Caco-2 (cell line): Measurements from ENCODE around the gene SDK2. TPM values are rescaled to one million over a fixed set of nuclear protein-coding genes. Genes with fewer than 3 reads are reported as not detected.

Experiments
- BruUV-seq: library from RNA; stranded (reverse); fragments of 400-500 nt; replicated peaks from 2 replicates; lab custom pipeline; 2021; lab: Mats Ljungman, UMichigan
- CTCF ChIA-PET: fragments of 300-600 bp; sonication (Branson Sonifier 250); formaldehyde crosslinking; loops from one replicate; lab custom pipeline; 2022; ENCODE audit warnings: antibody characterized with exemption; lab: Charles Lee
- POLR2A ChIA-PET: fragments of 300-600 bp; sonication (Branson Sonifier 250); formaldehyde crosslinking; loops from one replicate; lab custom pipeline; 2022; ENCODE audit warnings: antibody characterized with exemption; lab: Charles Lee
- DNase-seq, 2 experiments: peaks; one replicate each; pipeline versions ENCODE4 v3.0.0 to v3.0.0-alpha.2; 2020 to 2022
- H3K27me3 ChIP-seq: replicated peaks from 2 replicates; pipeline ENCODE4 v1.6.0; 2011; ENCODE audit warnings: low read length; ENCODE audit not compliant: control insufficient read depth, insufficient read depth
- H3K36me3 ChIP-seq: 2 replicates; pipeline ENCODE4 v1.5.1; 2011; ENCODE audit warnings: low read length; ENCODE audit not compliant: control insufficient read depth, insufficient read depth
- H3K4me1 ChIP-seq: fragments of 250-450 bp; sonication (Bioruptor Pico); 2 replicates; pipeline ENCODE4 v1.5.1; 2020; ENCODE audit warnings: mild to moderate bottlenecking
- H3K4me3 ChIP-seq: 2 replicates; pipeline ENCODE4 v1.5.1; 2011; ENCODE audit warnings: low read depth, mild to moderate bottlenecking, control low read depth, low read length
- H3K9me3 ChIP-seq: fragments of 250-450 bp; sonication (Bioruptor Pico); 2 replicates; pipeline ENCODE4 v1.5.1; 2020; ENCODE audit warnings: mild to moderate bottlenecking, moderate library complexity
- H3K27ac Mint-ChIP-seq: one replicate; pipeline ENCODE4 v1.8.0; 2022; ENCODE audit warnings: mixed read lengths; ENCODE audit not compliant: unreplicated experiment
- H3K27me3 Mint-ChIP-seq: one replicate; pipeline ENCODE4 v1.8.0; 2022; ENCODE audit warnings: mixed read lengths; ENCODE audit not compliant: insufficient read depth, unreplicated experiment
- H3K36me3 Mint-ChIP-seq: one replicate; pipeline ENCODE4 v1.8.0; 2022; ENCODE audit warnings: mild to moderate bottlenecking, mixed read lengths; ENCODE audit not compliant: insufficient read depth, unreplicated experiment
- H3K4me1 Mint-ChIP-seq: one replicate; pipeline ENCODE4 v1.8.0; 2022; ENCODE audit warnings: low read depth, mixed read lengths; ENCODE audit not compliant: unreplicated experiment
- H3K4me3 Mint-ChIP-seq: one replicate; pipeline ENCODE4 v1.8.0; 2022; ENCODE audit warnings: mild to moderate bottlenecking, moderate library complexity, mixed read lengths; ENCODE audit not compliant: unreplicated experiment
- H3K9me3 Mint-ChIP-seq: one replicate; pipeline ENCODE4 v1.8.0; 2022; ENCODE audit warnings: mixed read lengths; ENCODE audit not compliant: unreplicated experiment
- CTCF ChIP-seq, 2 experiments: fragments of 200-600 bp in 1 of 2; IDR thresholded peaks; 1 replicate in 1 of 2; 2 replicates in 1 of 2; pipeline versions ENCODE4 v1.5.1 to v1.8.0; 2011 to 2022; ENCODE audit warnings: antibody characterized with exemption in 1 of 2, control low read depth in 1 of 2, inconsistent platforms in 1 of 2, low read depth in 1 of 2, low read length in 1 of 2, mild to moderate bottlenecking in 1 of 2, moderate library complexity in 1 of 2; ENCODE audit not compliant: insufficient read depth in 1 of 2, severe bottlenecking in 1 of 2, unreplicated experiment in 1 of 2
- intact Hi-C: fragments of 100-400 bp; cut with micrococcal nuclease; formaldehyde crosslinking; loops from one replicate; pipeline ENCODE4 v1.10.0; 2022; ENCODE audit not compliant: unreplicated experiment
- total RNA-seq: library from RNA; stranded (reverse); gene quantifications from 2 replicates; pipeline ENCODE4 v1.2.3, GENCODE V29; 2022

SDK2 gene
- total RNA-seq, 1 experiment from 2014 or later: 0.09 TPM

- POLR2A ChIA-PET: no interaction called here
- BruUV-seq: no TSS peak
- Mint-ChIP-seq H3K27me3 (no peaks in the 10 kb centered on the region), H3K4me1 (peaks cover 1% of the 10 kb centered on the region), H3K36me3 (no peaks in the 10 kb centered on the region), H3K27ac (no peak overlapping the region), H3K9me3 (no peaks in the 10 kb centered on the region), H3K4me3 (no peak overlapping the region)
- Histone ChIP-seq H3K4me3 (no peak overlapping the region), H3K4me1 (no peaks in the 10 kb centered on the region), H3K36me3 (no peaks in the 10 kb centered on the region), H3K9me3 (no peaks in the 10 kb centered on the region), H3K27me3 (no peaks in the 10 kb centered on the region; the same call in 1 of the 2 replicates)
- intact Hi-C loops: no loop called here
- DNase-seq: no peak
- TF ChIP-seq CTCF (IDR thresholded peaks at IDR 0.05; ENCODE audit: insufficient read depth in 1 of 2, low read depth in 1 of 2, low read length in 1 of 2, severe bottlenecking in 1 of 2, unreplicated experiment in 1 of 2): no peak
- CTCF ChIA-PET: no interaction called here
Observed at GRCh38 chr17:73365301-73365874, 278.9 kb downstream of the SDK2 start.

DNA sequence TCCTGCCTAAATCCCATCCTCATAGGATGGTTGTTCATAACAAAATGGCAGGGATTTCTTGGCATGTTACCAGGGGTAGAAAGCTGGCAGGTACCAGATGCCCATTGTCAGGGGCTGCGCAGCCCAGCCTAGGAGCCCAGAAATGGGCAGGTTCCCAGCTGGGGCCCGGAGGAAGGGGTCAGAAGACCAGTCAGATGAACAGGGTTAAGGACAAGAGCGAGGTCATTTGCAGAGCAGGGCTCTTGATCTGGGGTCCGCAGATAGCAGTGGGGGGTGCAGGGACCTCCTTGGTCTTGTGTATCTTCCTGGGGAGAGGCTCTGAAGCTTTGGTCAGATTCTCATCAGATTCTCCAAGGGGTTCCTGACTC is 280.1 kb downstream of the SDK2 start:
- H3K36me3 Mint-ChIP-seq: no peaks in the 10 kb centered on the region
- no peak for DNase-seq
- intact Hi-C loops: no loop called here
- ChIA-PET POLR2A (no interaction called here), CTCF (interaction anchor here (0.6 to 0.7 kb wide), 2 partner anchors 15 to 165 kb away, joined by 3 read pairs; no protein-coding TSS in a partner anchor)
- no peaks in the 10 kb centered on the region for H3K36me3 ChIP-seq
- no peak overlapping the region for H3K4me3 Mint-ChIP-seq
- peaks cover 6% of the 10 kb centered on the region; the same call in 1 of the 2 replicates for H3K4me1 ChIP-seq
- no peaks in the 10 kb centered on the region for H3K27me3 Mint-ChIP-seq
- no TSS peak for BruUV-seq
- peaks cover 11% of the 10 kb centered on the region for H3K4me1 Mint-ChIP-seq
- no peak overlapping the region for H3K27ac Mint-ChIP-seq
- H3K27me3 ChIP-seq: no peaks in the 10 kb centered on the region; the same call in 1 of the 2 replicates
- TF ChIP-seq CTCF (IDR thresholded peaks at IDR 0.05; ENCODE audit: insufficient read depth in 1 of 2, low read depth in 1 of 2, low read length in 1 of 2, severe bottlenecking in 1 of 2, unreplicated experiment in 1 of 2): no peak
- no peak overlapping the region for H3K4me3 ChIP-seq
- no peaks in the 10 kb centered on the region for H3K9me3 Mint-ChIP-seq
- H3K9me3 ChIP-seq: no peaks in the 10 kb centered on the region

DNA sequence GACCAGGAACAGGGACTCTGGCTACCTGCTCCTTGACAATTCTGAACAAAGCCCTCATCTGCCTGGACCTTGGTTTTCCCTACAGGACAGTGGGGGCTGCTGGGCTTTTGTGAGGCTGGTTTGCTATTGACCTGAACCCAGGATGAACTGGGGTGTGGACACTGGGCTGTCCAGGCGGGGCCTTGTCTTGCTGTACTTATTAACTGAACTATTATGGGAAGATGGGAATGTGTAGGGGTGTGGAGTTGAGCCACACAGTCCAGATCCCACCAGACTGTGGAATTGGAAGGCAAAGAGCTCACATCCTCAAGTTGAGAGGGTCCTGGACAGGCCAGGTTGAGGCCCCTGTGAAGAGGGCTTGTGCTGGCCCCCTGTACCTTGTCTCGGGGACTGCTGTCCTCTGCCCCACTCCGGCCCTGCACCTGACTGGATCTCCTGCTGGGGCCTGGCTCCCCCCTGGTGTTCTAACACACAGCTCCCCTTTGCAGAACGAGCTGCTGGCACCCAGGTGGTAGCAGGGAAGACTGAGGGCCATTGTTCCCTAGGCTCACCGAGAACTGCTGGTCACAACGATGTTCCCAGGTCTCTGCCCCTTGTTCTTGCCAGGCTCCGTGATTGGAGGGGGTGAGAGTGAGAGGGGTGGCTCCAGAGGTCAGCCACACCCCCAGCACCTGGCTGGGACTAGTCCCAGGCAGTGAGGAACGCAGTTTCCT is 280.6 kb downstream of the SDK2 start:
- TF ChIP-seq CTCF (IDR thresholded peaks at IDR 0.05; ENCODE audit: insufficient read depth in 1 of 2, low read depth in 1 of 2, low read length in 1 of 2, severe bottlenecking in 1 of 2, unreplicated experiment in 1 of 2): no peak
- BruUV-seq: no TSS peak
- no peak overlapping the region for H3K27ac Mint-ChIP-seq
- Histone ChIP-seq H3K9me3 (no peaks in the 10 kb centered on the region), H3K27me3 (no peaks in the 10 kb centered on the region; the same call in 1 of the 2 replicates), H3K36me3 (no peaks in the 10 kb centered on the region), H3K4me3 (no peak overlapping the region), H3K4me1 (peaks cover 6% of the 10 kb centered on the region; the same call in 1 of the 2 replicates)
- no peaks in the 10 kb centered on the region for H3K27me3 Mint-ChIP-seq
- H3K4me3 Mint-ChIP-seq: no peak overlapping the region
- H3K36me3 Mint-ChIP-seq: no peaks in the 10 kb centered on the region
- ChIA-PET POLR2A (no interaction called here), CTCF (interaction anchor here (0.6 to 0.7 kb wide), 2 partner anchors 15 to 165 kb away, joined by 3 read pairs; no protein-coding TSS in a partner anchor)
- intact Hi-C loops: no loop called here
- peaks cover 11% of the 10 kb centered on the region for H3K4me1 Mint-ChIP-seq
- H3K9me3 Mint-ChIP-seq: no peaks in the 10 kb centered on the region
- DNase-seq: no peak
